ENCODE measurements around the gene BRD9. TPM values are rescaled to one million over a fixed set of nuclear protein-coding genes. Genes with fewer than 3 reads are reported as not detected.

The BRD9 gene
- polyA plus RNA-seq, 1 donor (not counting 4 experiments of a cell fraction or from before 2014, with no cell fraction given) = 10.1 TPM

DNA sequence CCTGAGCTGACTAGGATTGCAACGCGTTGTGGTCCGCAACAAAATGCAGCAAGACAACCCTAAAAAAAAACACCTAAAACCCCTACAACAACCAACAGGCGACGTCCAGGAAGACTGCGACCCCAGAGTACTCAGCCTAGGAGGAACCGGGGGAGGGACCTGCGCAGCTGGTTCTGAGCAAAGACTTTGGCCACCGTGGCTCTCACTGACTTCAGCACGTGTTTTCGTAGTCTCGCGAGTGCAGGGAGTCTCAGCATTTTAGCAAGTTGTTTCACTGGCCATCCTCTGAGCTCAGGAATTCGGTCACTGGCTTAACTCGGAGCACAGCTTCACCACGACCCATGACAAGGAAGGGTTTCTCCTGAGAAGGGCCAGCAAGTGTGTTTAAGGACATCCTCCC is 33.2 kb downstream of the BRD9 start:
- Histone ChIP-seq H3K9me1 (ENCODE audit: control insufficient read depth, extremely low read depth, insufficient read depth, low read length) (no peaks in the 10 kb centered on the region), H2AFZ (ENCODE audit: control insufficient read depth, low read length) (no peak overlapping the region), H4K20me1 (ENCODE audit: control insufficient read depth, extremely low read depth, insufficient read depth, low read length) (peaks cover 5% of the 10 kb centered on the region), H3K36me3 (ENCODE audit: control insufficient read depth in 2 of 2, extremely low read depth in 1 of 2, insufficient read depth in 2 of 2, low read length in 2 of 2) (peaks cover 6 to 12% of the 10 kb centered on the region in 2 experiments), H3K9me3 (ENCODE audit: control insufficient read depth, low read depth, low read length) (no peaks in the 10 kb centered on the region), H3K27ac (ENCODE audit: control insufficient read depth, insufficient read depth, low read length) (no peak overlapping the region), H3K4me2 (ENCODE audit: control insufficient read depth, extremely low read depth, insufficient read depth, low read depth, low read length) (no peak overlapping the region), H3K4me3 (ENCODE audit: control insufficient read depth in 2 of 3, extremely low read depth in 1 of 3, insufficient read depth in 2 of 3, low read depth in 1 of 3, low read length in 3 of 3) (no peak overlapping the region), H3K4me1 (ENCODE audit: control insufficient read depth, extremely low read depth, insufficient read depth, low read length) (peaks cover 7% of the 10 kb centered on the region), H3K27me3 (ENCODE audit: control insufficient read depth, extremely low read depth, insufficient read depth, low read length) (no peaks in the 10 kb centered on the region), H3K79me2 (ENCODE audit: control insufficient read depth, insufficient read depth, low read length) (no peaks in the 10 kb centered on the region), H3K9ac (ENCODE audit: control insufficient read depth, extremely low read depth, insufficient read depth, low read length) (no peak overlapping the region)
- FAIRE-seq (no peak), DNase-seq (ENCODE audit: low read depth, low spot score) (no peak)
- dilution Hi-C loops (cut with MboI; ENCODE audit: extremely low pct_ligation_motif_present, low sequenced_read_pairs) = no loop called here
- TF ChIP-seq EZH2 (IDR thresholded peaks at IDR 0.05; ENCODE audit: low read length) = no peak
- TF ChIP-seq CTCF (optimal IDR thresholded peaks at IDR 0.05 in 1 of 3, IDR thresholded peaks at IDR 0.05 in 1 of 3, conservative IDR thresholded peaks at IDR 0.05 in 1 of 3; ENCODE audit: extremely low read depth in 1 of 3, insufficient read depth in 2 of 3, low read length in 3 of 3) = no peak

DNA sequence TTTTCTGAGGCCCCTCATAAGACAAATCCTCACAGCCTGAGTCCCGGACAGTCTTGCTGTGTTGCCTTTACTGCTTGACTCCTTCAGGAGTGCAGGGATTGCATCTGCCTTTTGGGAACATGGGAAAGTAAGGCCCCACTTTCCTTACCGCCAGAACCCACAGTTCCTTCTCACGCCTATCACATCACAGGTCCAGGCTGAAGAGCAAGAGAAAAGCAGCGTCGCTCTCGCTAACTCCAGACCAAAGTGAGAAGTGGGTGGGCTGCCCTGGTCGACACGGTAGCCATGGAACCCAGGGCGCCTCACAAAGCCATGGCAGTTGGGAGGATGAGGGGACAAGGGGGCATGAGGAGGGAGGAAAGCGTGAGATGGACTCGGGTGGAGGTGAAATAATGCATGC is 33.9 kb downstream of the BRD9 start:
- Histone ChIP-seq H3K27ac (ENCODE audit: control insufficient read depth, insufficient read depth, low read length) (no peak overlapping the region), H3K27me3 (ENCODE audit: control insufficient read depth, extremely low read depth, insufficient read depth, low read length) (no peaks in the 10 kb centered on the region), H3K4me2 (ENCODE audit: control insufficient read depth, extremely low read depth, insufficient read depth, low read depth, low read length) (no peak overlapping the region), H4K20me1 (ENCODE audit: control insufficient read depth, extremely low read depth, insufficient read depth, low read length) (peaks cover 5% of the 10 kb centered on the region), H2AFZ (ENCODE audit: control insufficient read depth, low read length) (no peak overlapping the region), H3K9me3 (ENCODE audit: control insufficient read depth, low read depth, low read length) (no peaks in the 10 kb centered on the region), H3K4me1 (ENCODE audit: control insufficient read depth, extremely low read depth, insufficient read depth, low read length) (peaks cover 7% of the 10 kb centered on the region), H3K79me2 (ENCODE audit: control insufficient read depth, insufficient read depth, low read length) (no peaks in the 10 kb centered on the region), H3K4me3 (ENCODE audit: control insufficient read depth in 2 of 3, extremely low read depth in 1 of 3, insufficient read depth in 2 of 3, low read depth in 1 of 3, low read length in 3 of 3) (no peak overlapping the region), H3K36me3 (ENCODE audit: control insufficient read depth in 2 of 2, extremely low read depth in 1 of 2, insufficient read depth in 2 of 2, low read length in 2 of 2) (peaks cover 5 to 10% of the 10 kb centered on the region in 2 experiments), H3K9ac (ENCODE audit: control insufficient read depth, extremely low read depth, insufficient read depth, low read length) (no peak overlapping the region), H3K9me1 (ENCODE audit: control insufficient read depth, extremely low read depth, insufficient read depth, low read length) (no peaks in the 10 kb centered on the region)
- TF ChIP-seq EZH2 (IDR thresholded peaks at IDR 0.05; ENCODE audit: low read length) (no peak), CTCF (optimal IDR thresholded peaks at IDR 0.05 in 1 of 3, IDR thresholded peaks at IDR 0.05 in 1 of 3, conservative IDR thresholded peaks at IDR 0.05 in 1 of 3; ENCODE audit: extremely low read depth in 1 of 3, insufficient read depth in 2 of 3, low read length in 3 of 3) (no peak)
- dilution Hi-C loops (cut with MboI; ENCODE audit: extremely low pct_ligation_motif_present, low sequenced_read_pairs) = no loop called here
- DNase-seq (ENCODE audit: low read depth, low spot score) = no peak
- FAIRE-seq = no peak
